GM12874 (cell line): ENCODE data around the gene BRDT.

Source experiments
- CTCF ChIP-seq: IDR thresholded peaks from 2 replicates; pipeline ENCODE4 v1.5.1; 2011; ENCODE audit warnings: low read depth, mild to moderate bottlenecking, control low read depth, low read length, moderate library complexity; ENCODE audit not compliant: insufficient read depth

BRDT gene

GRCh38 chr1:91919962-91920361, 29.2 kb upstream of the BRDT start:
- TF ChIP-seq CTCF, result no peak

- TF ChIP-seq CTCF, result no peak
These were observed 25.1 kb upstream of the BRDT start for GRCh38 chr1:91924146-91924545.

- no peak for TF ChIP-seq CTCF
These were observed 23.4 kb upstream of the BRDT start for GRCh38 chr1:91925644-91926435.

- TF ChIP-seq CTCF, result no peak
These were observed 21.2 kb upstream of the BRDT start for GRCh38 chr1:91928026-91928425.

DNA sequence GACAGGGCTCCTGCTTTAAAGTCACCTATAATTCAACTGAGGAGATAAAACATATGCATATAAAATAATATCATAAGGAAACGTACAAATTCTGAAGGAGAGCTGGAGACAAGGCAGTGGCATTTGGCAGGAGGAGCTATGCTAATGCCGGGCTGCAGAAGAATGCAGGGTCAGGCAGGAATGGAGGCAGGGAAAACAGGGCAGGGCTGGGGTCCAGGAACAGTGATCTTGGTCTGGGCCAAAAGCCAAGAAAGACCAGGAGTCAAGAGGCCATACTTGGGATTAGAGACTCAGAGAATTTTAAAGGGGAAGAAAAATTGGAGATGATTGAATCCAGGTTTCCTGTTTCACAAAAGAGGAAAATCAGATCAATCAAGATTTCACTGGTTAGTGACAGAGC, 20.0 kb upstream of the BRDT start:
- no peak for TF ChIP-seq CTCF

DNA sequence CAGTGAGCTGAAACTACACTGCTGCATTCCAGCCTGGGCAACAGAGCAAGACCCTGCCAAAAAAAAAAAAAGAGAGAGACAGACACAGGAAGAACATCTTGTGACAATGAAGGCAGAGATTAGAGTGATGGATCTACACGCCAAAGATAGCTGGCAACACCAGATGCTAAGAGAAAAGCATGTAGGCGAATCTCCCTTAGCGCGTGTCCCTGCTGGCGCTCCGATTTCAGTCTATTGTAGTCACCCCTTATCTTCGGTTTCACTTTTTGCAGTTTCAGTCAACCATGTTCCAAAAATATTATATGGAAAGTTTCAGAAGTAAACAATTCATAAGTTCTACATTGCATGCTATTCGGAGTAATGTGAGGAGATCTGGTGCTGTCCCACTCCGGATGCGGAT, 11.6 kb upstream of the BRDT start:
- no peak for TF ChIP-seq CTCF

DNA sequence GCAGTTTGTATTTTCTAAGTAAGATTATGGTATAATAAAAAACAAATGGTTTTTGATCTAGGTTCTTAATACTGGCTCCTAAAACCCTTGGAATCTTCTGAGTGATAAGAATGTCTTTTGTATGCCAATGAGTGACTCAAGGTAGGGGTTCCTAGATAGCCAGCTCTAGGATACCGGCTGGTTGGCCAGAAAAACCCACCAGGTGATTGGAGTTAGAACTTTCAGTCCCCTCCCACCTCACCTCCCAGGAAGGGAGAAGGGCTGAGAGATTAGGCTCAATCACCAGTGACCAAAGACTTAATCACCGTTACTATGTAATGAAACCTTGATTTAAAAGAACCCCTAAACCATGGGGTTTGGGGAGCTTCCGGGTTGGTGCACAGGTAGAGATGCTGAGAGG, 8.7 kb upstream of the BRDT start:
- no peak for TF ChIP-seq CTCF
